Cerebellar nuclear complex (tissue), 1 donor: ENCODE results near the gene TACO1.

Experiments used
- DNase-seq, 2 experiments: peaks; one replicate each; lab custom pipeline; 2025; lab: John Stamatoyannopoulos, UW

The TACO1 gene

GRCh38 chr17:63640038-63640437, 39.3 kb downstream of the TACO1 start:
- no peak for DNase-seq

GRCh38 chr17:63641692-63642448, 41.2 kb downstream of the TACO1 start:
- DNase-seq = no peak

- no peak for DNase-seq
These were observed 44.2 kb downstream of the TACO1 start for GRCh38 chr17:63644846-63645245.

GRCh38 chr17:63645775-63646487, 45.2 kb downstream of the TACO1 start:
- no peak for DNase-seq

GRCh38 chr17:63646488-63646806, 45.8 kb downstream of the TACO1 start:
- no peak for DNase-seq

- DNase-seq = no peak
These were observed 46.5 kb downstream of the TACO1 start for GRCh38 chr17:63647065-63647725.

GRCh38 chr17:63647936-63648335, 47.2 kb downstream of the TACO1 start:
- DNase-seq = no peak

GRCh38 chr17:63649813-63650212, 49.1 kb downstream of the TACO1 start:
- DNase-seq = no peak

GRCh38 chr17:63652106-63652505, 51.4 kb downstream of the TACO1 start:
- no peak for DNase-seq

GRCh38 chr17:63653050-63653449, 52.4 kb downstream of the TACO1 start:
- DNase-seq = no peak

- DNase-seq = no peak
These were observed 57.1 kb downstream of the TACO1 start for GRCh38 chr17:63657786-63658185.
